ENCODE data around the gene IRX4.

DNA sequence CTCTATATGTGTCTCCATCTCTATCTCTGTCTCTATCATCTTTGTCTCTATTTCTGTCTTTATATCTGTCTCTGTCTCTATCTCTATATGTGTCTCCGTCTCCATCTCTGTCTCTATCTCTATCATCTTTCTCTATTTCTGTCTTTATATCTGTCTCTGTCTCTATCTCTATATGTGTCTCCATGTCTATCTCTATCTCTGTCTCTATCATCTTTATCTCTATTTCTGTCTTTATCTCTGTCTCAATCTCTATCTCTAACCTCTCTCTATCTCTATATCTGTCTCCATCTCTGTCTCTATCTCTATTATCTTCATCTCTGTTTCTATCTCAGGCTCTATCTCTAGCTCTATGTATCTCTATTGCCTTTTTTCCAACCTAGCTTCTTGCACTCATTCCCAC, 37.0 kb downstream of the IRX4 start:
- no peak for TF ChIP-seq EZH2 (IDR thresholded peaks at IDR 0.05)
- TF ChIP-seq, protein P1, sequence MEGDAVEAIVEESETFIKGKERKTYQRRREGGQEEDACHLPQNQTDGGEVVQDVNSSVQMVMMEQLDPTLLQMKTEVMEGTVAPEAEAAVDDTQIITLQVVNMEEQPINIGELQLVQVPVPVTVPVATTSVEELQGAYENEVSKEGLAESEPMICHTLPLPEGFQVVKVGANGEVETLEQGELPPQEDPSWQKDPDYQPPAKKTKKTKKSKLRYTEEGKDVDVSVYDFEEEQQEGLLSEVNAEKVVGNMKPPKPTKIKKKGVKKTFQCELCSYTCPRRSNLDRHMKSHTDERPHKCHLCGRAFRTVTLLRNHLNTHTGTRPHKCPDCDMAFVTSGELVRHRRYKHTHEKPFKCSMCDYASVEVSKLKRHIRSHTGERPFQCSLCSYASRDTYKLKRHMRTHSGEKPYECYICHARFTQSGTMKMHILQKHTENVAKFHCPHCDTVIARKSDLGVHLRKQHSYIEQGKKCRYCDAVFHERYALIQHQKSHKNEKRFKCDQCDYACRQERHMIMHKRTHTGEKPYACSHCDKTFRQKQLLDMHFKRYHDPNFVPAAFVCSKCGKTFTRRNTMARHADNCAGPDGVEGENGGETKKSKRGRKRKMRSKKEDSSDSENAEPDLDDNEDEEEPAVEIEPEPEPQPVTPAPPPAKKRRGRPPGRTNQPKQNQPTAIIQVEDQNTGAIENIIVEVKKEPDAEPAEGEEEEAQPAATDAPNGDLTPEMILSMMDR (IDR thresholded peaks at IDR 0.05 in 2 of 3, conservative IDR thresholded peaks at IDR 0.05 in 1 of 3; ENCODE audit: borderline replicate concordance in 1 of 3, insufficient read depth in 1 of 3, low read depth in 2 of 3, low read length in 2 of 3): no peak
- no peak for TF ChIP-seq POLR2A (IDR thresholded peaks at IDR 0.05; ENCODE audit: borderline replicate concordance, extremely low read depth, insufficient read depth, insufficient read length)
- TF ChIP-seq CEBPB (IDR thresholded peaks at IDR 0.05; ENCODE audit: low read depth): no peak
- TF ChIP-seq, protein P2, sequence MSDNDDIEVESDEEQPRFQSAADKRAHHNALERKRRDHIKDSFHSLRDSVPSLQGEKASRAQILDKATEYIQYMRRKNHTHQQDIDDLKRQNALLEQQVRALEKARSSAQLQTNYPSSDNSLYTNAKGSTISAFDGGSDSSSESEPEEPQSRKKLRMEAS (IDR thresholded peaks at IDR 0.05): no peak
- no peak for TF ChIP-seq ZNF274 (IDR thresholded peaks at IDR 0.05; ENCODE audit: low read depth, low read length)
- TF ChIP-seq ELF1 (IDR thresholded peaks at IDR 0.05; ENCODE audit: borderline replicate concordance, low read depth): no peak
- TF ChIP-seq YY1 (IDR thresholded peaks at IDR 0.05; ENCODE audit: extremely low read depth, insufficient replicate concordance, low read depth, low read length): no peak

Measured in HCT116 (cell line).